Activated CD8-positive, alpha-beta memory T cell treated with anti-CD3 and anti-CD28 coated beads, Interleukin-2, amount 50 U/mL, for 48 hours (primary cell): ENCODE results near the gene ACSS2.

Experiments
- DNase-seq: peaks from one replicate; pipeline ENCODE4 v3.0.0-alpha.2; 2020

Gene ACSS2, protein sequence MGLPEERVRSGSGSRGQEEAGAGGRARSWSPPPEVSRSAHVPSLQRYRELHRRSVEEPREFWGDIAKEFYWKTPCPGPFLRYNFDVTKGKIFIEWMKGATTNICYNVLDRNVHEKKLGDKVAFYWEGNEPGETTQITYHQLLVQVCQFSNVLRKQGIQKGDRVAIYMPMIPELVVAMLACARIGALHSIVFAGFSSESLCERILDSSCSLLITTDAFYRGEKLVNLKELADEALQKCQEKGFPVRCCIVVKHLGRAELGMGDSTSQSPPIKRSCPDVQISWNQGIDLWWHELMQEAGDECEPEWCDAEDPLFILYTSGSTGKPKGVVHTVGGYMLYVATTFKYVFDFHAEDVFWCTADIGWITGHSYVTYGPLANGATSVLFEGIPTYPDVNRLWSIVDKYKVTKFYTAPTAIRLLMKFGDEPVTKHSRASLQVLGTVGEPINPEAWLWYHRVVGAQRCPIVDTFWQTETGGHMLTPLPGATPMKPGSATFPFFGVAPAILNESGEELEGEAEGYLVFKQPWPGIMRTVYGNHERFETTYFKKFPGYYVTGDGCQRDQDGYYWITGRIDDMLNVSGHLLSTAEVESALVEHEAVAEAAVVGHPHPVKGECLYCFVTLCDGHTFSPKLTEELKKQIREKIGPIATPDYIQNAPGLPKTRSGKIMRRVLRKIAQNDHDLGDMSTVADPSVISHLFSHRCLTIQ

DNA sequence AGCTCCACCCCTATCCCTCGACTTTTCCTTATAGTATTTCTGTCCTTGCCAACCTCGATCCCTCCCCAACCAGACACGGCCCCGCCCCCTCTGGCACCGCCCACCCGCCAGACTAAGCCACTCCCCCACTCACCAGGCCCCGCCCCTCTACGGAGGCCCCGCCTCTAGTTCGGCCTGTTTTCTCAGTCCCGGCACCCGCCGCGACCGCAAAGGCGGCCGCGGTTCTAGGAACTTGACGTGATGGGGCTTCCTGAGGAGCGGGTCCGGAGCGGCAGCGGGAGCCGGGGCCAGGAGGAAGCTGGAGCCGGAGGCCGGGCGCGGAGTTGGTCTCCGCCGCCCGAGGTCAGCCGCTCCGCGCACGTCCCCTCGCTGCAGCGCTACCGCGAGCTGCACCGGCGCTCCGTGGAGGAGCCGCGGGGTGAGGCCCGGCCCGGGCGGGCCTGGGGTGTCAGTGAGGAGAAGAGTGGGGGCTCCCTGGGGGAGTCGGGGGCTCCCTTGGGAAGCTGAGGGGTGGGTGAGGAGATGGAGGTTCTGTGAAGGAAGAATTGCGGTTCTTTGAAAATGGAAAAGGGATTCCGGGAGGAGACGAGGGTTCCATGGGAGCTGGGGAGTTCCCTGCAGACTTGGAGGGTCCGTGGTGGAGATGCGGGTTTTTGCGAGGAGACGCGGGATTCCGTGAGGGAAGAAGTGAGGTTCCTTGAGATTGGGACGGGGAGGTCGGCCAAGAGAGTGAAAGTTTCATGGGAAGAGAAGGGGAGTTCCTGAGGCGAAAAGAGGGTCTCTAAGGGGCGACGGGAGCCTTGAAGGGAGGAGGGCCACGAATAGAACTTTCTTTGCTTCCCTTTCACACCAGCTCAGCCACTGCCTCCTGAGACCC lies at the start of gene ACSS2:
Gene ACSS2 (plus strand): TSS at position 207 of the 877 bp plus-strand sequence. CDS start 34 bp downstream, at position 241.
- DNase-seq: peak; percentile 100

DNA sequence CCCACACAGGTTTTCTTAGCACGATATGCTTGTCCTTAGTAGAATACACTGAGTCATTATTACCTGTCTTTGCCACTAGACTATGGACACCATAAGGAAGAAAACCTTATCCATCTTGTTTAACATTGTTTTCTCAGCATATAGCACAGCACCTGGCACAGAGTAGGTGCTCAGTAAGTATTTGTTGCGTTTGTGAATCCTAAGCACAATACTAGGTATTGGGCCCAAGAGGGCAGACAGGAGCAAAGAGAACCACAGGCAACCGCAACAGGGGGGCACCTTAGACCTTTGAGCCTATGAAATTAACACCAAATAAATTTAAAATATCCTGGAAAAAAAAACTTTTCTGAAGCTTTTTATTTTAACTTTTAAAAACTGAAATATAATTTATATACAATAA lies 47.2 kb upstream of the ACSS2 start:
- no peak for DNase-seq

DNA sequence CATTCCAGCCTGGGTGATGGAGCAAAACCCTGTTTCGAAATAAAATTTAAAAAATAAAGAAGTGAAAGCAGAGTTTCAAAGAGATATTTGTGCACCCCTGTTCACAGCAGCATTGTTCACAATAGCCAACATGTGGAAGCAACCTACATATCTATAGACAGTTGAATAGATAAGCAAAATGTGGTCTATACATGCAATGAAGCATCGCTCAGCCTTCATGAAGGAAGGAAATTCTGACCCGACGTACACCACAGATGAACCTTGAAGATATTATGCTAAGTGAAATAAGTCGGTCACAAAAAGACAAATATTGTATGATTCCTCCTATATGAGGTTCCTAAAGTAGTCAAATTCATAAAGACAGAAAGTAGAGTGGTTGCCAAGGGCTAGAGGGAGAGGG lies 44.5 kb upstream of the ACSS2 start:
- no peak for DNase-seq

DNA sequence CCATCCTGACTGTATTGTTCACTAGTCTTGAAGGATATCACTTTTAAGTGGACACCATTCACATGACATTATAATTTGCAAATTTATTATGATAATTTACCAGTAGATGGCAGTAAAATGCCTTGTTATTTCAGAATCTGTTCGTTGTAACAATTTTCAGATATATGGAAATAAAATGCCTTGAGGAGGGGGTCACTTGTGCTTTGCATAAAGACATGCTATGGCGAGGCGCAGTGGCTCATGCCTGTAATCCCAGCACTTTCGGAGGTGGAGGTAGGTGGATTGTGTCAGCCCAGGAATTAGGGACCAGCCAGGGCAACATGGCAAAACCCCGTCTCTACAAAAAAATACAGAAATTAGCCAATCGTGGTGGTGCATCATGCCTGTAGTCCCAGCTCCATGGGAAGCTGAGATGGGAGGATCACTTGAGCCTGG lies 41.9 kb upstream of the ACSS2 start:
- DNase-seq: no peak

DNA sequence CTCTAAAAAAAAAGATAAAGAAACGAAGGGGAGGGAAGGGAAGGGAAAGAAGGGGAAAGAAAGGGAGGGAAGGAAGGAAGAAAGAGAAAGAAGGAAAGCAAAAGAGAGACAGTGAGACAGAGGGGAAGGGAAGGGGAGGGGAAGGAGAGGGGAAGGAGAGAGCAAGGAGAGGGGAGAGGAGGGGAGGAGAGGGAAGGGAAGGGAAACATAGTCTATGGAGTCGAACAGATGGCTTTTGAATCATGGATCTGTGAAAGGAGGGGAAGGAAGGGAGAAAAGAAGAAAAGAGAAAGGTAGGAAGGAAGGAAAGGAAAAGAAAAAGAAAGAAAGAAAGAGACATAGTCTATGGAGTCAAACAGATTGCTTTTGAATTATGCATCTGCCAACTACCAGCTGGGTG lies 34.3 kb upstream of the ACSS2 start:
- no peak for DNase-seq

DNA sequence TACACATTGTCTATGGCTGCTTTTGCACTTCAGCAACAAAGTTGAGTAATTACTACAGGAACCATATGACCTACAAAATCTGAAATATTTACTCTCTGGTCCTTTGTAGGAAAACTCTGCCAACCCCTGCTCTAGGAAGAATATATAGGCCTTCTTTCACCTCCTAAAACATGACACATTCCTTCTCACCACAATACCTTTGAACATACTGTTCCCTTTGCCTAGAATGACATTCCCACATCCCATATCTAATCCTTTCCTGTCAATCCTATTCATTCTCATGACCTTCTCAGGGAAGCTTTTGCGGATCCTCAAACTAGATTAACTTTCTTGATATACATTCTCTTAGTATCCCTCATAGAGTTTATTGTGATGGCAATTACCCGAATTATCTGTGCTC lies 33.0 kb upstream of the ACSS2 start:
- DNase-seq: no peak

DNA sequence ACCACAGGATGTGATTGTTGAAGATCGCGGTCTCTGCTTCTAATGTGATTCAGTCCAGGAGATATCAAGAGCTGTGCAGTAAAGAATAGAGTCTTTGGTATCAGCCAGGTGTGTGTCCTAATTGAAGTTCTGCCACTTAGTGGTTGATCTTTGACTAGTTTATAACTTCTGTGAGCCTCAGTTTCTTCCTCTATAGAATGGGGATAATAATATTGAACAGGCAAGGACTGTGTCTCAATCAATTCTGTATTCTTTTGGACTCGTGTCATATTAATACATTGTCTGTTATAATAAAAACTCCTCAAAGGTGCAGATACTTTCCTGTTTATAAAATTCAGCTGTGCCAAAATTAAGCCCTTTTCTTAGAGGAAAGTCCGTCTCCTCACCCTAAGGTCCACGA lies 27.8 kb upstream of the ACSS2 start:
- no peak for DNase-seq

DNA sequence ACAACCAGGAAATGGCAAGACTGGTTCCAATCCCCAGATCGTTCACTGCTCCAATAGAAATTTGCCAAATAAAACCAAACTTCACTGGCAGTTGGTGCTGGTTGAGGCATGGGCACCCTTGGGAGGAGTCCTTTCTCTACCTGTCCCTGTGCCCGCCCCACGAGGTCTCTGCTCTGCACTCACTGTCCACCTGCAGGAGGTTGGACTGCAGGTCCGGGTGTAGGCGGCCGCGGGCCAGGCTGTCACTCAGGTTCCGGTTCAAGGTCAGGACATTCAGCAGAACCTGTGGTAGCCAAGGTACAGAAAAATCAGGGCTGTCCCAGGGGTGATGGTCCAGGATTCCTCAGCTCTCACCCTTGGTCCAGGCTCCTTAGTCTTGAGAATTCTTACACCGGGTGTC lies 26.6 kb upstream of the ACSS2 start:
- DNase-seq: no peak

DNA sequence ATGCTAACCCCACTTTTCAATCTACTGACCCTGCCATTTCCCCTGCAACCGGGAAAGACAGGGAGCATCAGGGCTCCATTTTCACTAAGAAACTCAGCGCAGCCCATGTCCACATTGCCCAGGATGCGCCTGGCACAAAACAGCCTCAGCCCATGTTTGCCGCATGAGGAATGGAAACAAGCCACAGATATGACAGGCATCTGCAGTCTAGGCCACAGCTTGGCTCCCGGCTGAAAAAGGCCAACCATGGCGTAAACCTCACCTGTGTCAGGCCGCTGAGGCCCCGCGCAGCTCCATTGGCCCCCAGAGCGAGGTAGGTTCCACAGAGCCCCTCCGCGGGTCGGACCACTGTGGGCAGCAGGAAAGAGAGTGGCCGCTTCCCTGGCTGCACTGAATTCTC lies 25.4 kb upstream of the ACSS2 start:
- no peak for DNase-seq

DNA sequence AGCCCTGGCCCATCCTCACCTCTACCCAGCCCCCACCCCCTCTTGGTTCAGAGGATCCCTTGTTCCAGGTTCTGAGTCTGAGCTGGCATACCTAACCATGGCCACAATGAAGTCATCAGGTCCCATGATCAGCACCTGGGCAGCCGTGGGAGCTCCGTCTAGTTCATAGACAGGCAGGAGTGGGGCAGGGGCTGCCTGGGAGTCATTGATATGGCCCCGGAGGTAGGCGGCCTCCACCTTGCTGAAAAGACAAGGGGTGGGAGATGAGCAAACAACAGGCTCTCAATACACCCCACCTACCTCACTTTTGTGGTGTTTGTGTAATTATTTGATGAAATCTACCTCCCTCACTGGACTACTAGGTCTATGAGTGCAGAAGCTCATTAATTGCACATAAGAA lies 24.1 kb upstream of the ACSS2 start:
- no peak for DNase-seq

DNA sequence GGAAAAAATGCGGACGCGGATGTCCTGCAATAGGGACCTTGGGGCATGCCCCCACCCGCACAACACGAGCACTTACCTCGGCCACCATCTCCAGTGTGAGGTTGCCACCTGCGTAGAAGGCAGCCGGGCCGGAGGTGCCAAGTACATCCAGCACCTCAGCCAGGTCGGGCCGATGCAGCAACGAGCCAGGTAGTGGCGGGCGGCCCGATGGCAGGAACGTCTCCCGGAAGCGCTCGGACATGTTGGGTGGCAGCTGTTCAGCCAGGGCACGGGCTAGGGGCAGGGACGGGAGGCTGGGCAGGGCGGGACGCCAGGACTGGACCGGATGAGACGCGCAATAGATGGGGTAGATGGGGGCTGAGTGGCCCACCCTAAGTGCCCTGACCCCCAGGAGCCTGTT lies 17.0 kb upstream of the ACSS2 start:
- no peak for DNase-seq

DNA sequence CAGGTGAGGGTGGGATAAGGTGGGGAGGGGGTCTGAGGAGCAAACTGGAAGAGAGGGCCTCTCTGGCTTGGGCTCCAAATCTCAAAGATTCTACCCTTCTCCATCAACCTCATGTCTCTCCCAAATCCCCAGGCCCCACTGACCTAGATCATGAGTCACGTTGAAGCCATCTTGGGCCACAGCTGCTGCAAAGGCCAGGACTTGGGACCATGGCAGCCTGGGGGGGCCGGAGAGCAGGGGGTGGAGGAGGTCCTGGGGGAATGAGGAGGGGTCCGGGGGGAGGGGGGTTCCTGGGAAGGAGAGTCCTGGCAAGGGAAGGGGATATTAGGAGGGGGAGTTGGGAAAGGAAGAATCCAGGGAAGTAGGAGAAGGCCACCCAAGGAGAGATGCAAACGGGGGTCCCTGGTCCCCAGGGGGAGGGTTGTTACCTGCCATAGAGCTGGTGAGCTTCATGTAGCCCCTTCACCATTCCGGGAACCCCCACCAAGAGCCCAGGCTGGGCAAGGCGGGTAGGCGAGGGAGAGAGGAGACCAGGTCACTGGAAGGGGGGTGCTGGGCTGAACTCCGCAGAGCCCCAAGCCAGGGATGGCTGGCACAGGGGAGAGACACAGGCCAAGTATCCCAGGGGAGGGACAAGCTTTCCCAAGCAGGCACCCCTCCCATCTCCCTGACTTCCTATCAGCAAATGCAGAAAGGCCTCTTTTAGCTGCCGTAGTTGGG lies 16.4 kb upstream of the ACSS2 start:
- peak; percentile 33 for DNase-seq

DNA sequence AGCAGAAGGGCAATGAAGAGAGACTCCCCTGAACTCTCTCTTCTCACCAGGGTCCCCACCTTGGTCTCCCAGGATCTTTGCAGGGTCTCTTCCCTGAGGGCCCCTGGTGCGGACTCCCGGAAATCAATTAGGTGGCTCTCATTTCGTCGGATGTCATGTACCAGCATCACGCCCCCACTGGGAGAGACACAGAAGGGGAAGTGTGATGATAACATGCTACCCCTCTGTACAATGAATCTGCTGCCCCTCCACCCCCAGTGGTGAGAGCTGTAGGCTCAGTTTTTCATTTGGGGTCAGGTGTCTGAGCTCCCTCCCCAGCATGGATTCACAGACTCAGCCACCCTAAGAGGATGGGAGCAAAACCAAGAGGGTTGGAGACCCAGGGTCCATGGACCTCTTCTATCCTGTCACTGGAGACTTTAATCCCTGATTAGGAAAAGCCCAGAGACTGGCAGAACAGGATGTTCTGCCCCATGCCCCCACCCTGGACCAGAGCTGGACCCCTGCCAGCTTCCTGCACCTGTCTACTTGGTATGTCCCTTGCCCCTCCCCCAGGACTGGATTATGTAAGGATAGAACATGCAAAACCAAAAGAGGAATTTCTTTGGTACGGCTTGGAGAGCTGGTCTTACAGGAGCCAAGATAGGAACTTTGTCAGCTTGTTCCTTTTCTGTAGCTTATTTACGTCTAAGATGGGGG lies 14.9 kb upstream of the ACSS2 start:
- no peak for DNase-seq

DNA sequence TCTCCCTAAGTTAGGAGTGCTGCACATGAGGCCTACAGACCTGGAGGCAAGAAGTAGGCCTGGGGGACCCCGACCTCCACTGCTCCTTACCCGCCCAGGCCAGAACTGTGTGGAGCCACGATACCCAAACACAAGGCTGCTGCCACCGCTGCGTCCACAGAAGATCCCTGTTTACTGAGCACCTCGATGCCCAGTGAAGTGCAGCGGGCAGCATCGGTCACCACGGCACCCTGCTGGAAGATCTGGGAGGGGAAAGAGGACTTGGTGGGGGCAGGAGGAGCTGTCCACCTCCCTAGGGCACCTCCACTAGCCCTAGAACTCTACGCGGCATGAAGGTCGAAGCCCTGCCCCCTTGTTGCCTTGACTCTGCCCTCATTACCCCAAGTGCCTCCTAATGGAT lies 13.7 kb upstream of the ACSS2 start:
- no peak for DNase-seq

DNA sequence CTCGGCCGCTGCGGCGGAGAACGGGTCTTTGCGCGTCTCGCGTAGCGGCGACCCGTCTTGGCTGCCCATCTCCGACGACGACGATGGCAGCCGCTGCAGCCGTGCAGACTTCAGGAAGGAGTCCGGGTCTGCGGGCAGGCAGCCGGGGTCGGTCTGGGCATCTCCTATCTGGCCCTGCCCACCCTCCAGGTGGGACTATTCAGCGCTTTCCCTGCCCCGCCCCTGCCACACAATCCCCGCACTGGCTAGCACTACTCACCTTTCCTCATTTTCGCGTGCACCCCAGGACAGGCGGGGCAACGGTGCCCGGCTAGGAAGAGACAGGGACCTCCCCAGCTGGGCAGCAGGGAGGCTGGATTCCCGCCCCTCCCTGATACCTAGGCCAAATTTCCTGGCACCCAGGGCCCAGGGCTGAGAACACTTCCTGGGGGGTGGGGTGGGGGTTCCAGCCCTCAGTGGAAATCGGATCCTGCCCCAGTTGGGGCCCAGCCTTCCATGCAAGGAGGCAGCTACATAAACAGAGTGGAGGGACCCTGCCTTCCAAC lies 12.9 kb upstream of the ACSS2 start:
- DNase-seq: no peak

DNA sequence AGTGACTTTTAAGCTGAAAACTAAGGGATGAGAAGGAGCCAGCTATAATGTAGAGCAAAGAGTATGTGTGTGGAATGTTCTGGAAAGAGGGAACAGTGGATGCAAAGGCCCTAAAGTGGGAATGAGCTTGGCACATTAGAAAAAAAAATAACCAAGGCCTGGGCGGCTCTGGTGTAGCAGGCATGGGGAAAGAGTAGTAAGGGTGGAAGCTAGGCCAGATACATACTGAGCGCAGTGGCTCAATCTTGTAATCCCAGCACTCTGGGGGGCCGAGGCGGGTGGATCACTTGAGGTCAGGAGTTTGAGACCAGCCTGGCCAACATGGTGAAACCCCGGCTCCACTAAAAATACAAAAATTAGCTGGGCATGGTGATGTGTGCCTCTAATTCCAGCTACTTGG lies 12.2 kb upstream of the ACSS2 start:
- no peak for DNase-seq

DNA sequence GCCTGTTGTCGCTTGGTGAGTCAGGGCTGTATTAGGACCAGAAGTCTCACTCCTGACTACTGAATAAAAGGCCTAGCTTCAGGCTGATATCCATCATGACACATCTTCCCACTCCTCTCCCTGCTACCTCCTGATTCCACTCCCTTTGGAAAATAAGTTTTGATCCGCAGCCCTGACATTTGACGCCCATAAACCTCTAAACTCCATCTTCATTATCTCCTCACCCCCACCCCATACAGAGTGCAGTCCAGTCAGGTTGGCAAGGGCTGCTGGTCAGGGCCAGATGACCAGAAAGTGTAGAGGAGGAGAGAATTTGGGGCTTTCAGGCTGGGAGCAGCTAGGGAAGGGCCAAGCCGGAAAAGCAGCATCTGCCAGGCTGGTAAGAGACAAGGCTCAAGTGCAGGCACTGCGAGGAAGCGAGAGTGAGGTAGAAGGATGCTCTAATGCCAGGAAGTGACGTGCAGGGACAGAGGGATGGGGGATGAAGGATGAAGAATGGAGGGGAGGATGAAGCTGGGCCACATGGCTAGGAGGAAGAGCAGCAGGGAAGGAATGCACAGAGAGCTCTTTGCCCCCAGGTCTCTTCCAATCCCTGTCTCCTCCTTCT lies 5.0 kb upstream of the ACSS2 start:
- peak; percentile 36 for DNase-seq

DNA sequence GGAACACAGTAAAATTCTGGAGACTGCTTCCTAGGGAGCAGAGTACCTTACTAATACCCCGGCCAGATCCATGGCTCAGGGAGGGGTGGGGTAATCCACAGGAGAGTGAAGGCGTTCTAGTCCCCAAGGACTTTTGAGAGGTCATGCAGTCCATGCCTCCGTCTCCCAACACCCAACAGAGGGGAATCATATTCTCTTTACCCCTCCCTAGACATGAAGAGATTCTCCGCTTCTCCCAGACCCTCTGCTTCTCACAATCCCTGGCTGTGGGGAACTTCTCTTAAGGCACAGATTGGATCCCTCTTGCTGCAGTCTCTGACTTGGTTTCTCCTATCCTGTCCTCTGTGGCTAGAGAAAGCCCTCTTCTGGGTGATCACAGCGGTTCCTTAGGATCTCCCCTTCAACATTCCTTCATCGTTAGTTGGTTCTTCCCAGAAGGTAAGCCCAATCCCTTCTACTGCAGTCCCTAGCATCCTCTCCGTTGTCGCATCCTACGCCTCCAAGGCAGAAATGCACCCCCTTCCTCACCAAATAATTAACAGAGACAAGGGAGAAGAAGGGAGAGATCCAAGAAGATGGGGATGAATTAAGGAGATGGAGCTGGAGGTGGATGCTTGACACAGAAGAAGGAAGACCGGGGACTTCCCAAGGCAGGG lies 4.3 kb upstream of the ACSS2 start:
- no peak for DNase-seq

DNA sequence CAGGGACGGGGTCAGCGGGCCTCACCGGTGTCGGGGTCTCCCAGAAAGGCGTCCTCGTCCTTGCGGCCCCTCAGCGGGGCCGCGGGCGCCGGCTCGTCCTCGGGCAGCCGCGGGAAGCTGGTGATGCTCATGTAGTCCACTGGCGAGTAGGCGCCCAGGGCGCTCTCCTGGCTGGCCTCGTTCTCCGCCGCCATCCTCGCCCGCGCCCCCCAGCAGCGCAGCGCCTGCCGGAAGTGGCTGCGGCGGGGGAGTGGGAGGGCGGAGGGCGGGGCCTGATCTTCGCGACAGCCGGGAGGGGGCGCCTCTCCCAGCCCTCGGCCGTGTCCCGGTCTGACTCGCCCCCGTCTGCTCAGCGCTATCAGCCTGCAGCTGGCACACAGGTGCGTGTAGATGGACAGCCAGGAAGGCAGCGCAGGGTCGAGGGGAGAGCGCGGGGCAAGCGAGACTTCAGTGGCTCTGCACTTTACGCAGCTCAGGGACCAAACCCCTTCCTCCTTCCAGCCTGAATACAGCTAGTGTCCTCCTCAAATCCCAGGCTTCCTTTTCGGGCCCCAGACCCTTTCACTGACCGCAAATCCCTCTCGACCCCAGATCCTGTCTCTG lies 3.7 kb upstream of the ACSS2 start, which contains the start of gene GGT7:
Gene GGT7 (minus strand): TSS at position 235 of the 603 bp plus-strand sequence. CDS start 41 bp downstream, at position 194.
- DNase-seq: peak; percentile 94

DNA sequence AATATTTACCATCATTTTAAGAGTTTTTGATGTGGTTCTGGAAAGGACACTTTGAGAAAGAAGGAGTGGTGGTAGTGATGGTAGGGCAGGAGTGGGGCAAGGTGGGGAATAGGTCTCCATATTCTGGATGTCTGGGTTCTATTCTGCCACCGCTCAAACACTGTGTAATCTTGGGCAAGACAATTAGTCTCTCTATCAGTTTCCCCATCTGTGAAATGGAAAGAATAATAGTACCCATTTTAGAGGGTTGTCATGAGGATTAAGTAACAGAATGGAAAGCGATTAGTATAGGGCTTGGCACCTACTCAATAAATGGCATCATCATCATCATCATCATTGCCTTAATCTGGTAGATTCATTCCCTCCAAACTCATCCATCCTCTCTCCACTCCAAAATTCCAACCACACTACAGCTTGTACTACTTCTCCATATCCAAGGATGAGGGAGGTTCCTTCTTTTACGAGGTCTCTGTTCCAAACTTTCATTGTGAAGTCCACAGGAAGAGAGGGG lies 2.8 kb upstream of the ACSS2 start:
- no peak for DNase-seq
